ENCODE measurements around the gene FBXL5. TPM values are rescaled to one million over a fixed set of nuclear protein-coding genes. Genes with fewer than 3 reads are reported as not detected.
A peak's percentile ranks its signal among the peaks of the same experiment; 100 is the strongest.

Gene FBXL5
- total RNA-seq, 4 donors from 2014 or later: 69.4 to 95.0 (median 80.3) TPM

DNA sequence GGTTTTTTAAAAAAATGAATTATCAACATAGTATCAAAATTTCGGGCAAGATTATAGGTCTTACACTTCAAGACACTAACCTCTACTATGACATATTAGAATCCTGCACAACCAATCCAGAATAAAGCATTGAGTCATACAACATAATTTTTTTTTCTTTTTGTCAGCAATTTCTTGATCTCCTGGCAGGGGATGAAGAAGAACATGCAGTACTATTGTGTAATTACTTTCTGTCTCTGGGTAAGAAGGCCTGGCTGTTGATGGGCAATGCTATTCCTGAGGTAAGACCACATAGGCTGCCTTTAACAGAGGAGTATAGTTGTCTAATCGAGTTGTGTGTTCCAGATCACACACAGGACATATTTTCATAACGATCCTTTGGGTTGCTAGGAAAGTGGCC, 67.5 kb downstream of the FBXL5 start:
- 61 to 63% methylated on average over 3 of the region's 3 CpGs for WGBS, 2 donors
- H3K4me3 ChIP-seq (ENCODE audit: low read depth, poor library complexity, severe bottlenecking): no peak overlapping the region
- DNase-seq (ENCODE audit: low spot score in 2 of 2): peak in 1 of 2 donors; percentile 17
- TF ChIP-seq POLR2A (IDR thresholded peaks at IDR 0.05) (no peak), CTCF (IDR thresholded peaks at IDR 0.05) (no peak)
- intact Hi-C loops (cut with DNase I; ENCODE audit: low total_unique reads): no loop called here

DNA sequence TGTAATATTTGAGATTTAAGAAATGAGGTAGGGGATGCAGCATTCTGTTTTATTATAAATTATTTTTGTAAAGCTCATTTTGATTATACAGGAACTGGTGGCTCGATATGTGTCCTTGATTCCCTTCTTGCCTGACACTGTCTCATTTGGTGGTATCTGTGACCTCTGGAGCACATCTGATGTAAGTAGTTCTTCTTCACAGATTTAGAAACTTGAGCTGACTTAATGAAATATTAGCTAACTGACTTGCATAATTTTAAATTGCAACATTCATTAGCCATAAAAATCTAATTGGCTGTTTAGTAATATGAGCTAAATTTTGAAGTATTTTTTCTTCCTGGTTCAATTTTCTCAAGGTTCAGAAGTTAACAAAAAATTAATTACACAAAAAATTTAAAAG, 69.1 kb downstream of the FBXL5 start:
- no peak for DNase-seq (ENCODE audit: low spot score in 2 of 2)
- H3K4me3 ChIP-seq (ENCODE audit: low read depth, poor library complexity, severe bottlenecking): no peak overlapping the region
- WGBS, 2 donors: 84 to 87% methylated on average over 1 of the region's 1 CpG
- TF ChIP-seq POLR2A (IDR thresholded peaks at IDR 0.05) (no peak), CTCF (IDR thresholded peaks at IDR 0.05) (no peak)
- intact Hi-C loops (cut with DNase I; ENCODE audit: low total_unique reads): no loop called here

GRCh38 chr4:15585331-15585730, 69.8 kb downstream of the FBXL5 start:
- H3K4me3 ChIP-seq (ENCODE audit: low read depth, poor library complexity, severe bottlenecking): no peak overlapping the region
- intact Hi-C loops (cut with DNase I; ENCODE audit: low total_unique reads): no loop called here
- no peak for DNase-seq (ENCODE audit: low spot score in 2 of 2)
- TF ChIP-seq POLR2A (IDR thresholded peaks at IDR 0.05) (no peak), CTCF (IDR thresholded peaks at IDR 0.05) (no peak)
- WGBS, 2 donors: 97 to 99% methylated on average over 2 of the region's 2 CpGs

DNA sequence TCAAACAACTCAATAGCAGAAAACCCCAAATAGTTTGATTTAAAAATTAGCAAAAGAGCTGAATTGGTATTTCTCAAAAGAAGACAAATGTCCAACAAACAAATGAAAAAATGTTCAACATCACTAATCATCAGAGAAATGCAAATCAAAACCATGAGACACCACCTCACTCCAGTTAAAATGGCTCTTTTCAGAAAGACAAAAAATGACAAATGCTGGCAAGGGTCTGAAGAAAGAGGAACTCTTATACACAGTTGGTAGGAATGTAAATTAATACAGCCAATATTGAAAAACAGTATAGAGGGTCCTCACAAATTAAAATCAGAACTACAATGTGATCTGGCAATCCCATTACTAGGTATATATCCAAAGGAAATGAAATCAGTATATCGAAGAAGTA, 70.4 kb downstream of the FBXL5 start:
- 87 to 94% methylated on average over 1 of the region's 1 CpG for WGBS, 2 donors
- no peak for TF ChIP-seq CTCF (IDR thresholded peaks at IDR 0.05)
- no peak for TF ChIP-seq POLR2A (IDR thresholded peaks at IDR 0.05)
- intact Hi-C loops (cut with DNase I; ENCODE audit: low total_unique reads): no loop called here
- no peak for DNase-seq (ENCODE audit: low spot score in 2 of 2)
- H3K4me3 ChIP-seq (ENCODE audit: low read depth, poor library complexity, severe bottlenecking): no peak overlapping the region

DNA sequence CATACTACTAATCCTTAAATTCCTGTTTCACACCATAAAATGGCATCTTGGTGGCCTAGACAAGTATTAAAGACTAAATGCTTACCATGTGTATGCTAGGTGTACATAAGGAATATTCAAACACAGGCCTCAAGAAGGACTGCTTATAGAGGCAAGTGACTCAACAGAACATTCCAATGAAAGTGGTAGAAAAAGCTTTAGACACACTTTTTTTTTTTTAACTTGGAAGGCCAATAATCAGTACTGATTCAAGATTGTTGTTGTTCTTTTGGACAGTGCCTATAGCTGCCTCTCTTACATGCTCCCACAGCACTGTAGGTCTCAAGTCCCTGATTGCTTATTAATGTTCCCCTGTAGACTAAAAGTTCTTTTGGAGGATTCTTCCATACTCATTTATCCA, 77.6 kb downstream of the FBXL5 start:
- DNase-seq (ENCODE audit: low spot score in 2 of 2): no peak
- no peak for TF ChIP-seq POLR2A (IDR thresholded peaks at IDR 0.05)
- no peak for TF ChIP-seq CTCF (IDR thresholded peaks at IDR 0.05)
- no peak overlapping the region for H3K4me3 ChIP-seq (ENCODE audit: low read depth, poor library complexity, severe bottlenecking)
- intact Hi-C loops (cut with DNase I; ENCODE audit: low total_unique reads): no loop called here

DNA sequence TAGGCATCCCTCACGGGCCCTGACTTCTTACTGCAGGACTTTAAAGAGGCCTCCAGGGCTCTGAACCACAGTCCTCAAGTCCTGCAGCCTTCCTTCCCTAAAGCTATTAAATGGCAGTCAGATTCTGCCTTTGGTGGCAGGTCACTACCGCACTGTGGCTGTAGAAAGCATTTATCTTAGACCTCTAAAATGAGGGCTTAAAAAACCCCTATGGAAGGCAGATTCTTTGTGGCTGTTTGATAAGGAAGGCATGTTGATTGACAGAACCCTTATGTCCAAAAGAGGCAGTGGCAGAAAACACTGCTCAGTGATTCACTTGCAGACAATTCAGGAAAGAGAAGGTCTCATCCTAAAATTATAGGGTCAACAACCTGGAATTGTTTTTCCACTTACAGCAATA, 79.2 kb downstream of the FBXL5 start:
- no peak for DNase-seq (ENCODE audit: low spot score in 2 of 2)
- no peak overlapping the region for H3K4me3 ChIP-seq (ENCODE audit: low read depth, poor library complexity, severe bottlenecking)
- intact Hi-C loops (cut with DNase I; ENCODE audit: low total_unique reads): no loop called here
- 68 to 89% methylated on average over 2 of the region's 2 CpGs for WGBS, 2 donors
- TF ChIP-seq POLR2A (IDR thresholded peaks at IDR 0.05): no peak
